Hippocampal formation (tissue), 2 donors: ENCODE data around the gene SMIM5.
"Not testable (repeated sequence)": the region's sequence is repeated elsewhere in the genome, so short reads cannot be mapped to it uniquely, and the experiment has no call there.

Experiments used
- DNase-seq, 2 donors: peaks; one replicate each; lab custom pipeline; 2025; lab: John Stamatoyannopoulos, UW

SMIM5 gene

GRCh38 chr17:75625813-75626486, 7.3 kb upstream of the SMIM5 start:
- DNase-seq, result no peak

DNA sequence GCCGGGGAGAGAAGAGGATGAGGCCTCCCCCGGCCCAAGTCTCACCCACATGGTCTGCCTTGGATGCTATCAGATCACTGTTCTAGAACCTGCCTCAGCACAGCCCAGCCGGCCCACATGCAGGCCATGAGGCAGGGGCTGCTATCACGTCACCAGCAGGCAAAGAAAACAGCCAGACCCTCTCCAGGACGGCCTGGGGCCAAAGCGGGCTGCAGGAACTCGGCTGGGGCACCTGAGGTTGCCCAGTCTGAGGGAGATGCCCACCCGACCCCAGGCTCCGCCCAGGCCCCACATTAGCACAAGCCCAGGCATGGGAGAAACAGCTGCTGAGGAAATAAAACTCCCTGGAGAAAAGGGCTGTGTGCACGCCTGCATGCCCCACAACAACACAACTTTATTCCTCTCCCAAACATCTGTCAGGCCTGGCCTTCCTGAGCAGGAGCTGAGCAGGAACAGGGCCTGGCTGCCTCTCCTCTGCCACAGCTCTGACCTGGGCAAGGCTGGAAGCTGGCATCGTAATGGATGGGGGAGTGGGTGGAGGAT, 6.7 kb upstream of the SMIM5 start:
- no peak for DNase-seq

DNA sequence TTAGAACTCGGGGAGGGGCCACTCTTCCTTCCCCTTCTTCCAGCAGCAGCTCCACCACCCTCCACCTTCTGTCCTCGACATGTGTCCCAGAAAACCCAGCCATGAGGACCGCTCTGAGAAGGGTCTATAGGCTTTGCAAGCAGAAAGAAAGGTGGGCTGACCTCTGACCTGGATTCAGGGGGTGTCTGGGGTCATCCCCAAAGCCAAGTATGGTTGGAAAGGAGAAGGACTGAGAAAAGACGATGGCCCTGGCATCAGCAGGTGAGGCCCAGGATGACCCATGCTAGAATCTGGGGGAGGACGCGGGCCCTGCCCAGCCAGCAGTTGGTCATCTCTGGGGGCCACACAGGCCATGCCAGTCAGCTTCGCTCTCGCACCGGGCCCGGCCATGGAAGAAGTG, 6.1 kb upstream of the SMIM5 start:
- DNase-seq, result no peak

GRCh38 chr17:75628425-75628824, 4.8 kb upstream of the SMIM5 start:
- no peak for DNase-seq

DNA sequence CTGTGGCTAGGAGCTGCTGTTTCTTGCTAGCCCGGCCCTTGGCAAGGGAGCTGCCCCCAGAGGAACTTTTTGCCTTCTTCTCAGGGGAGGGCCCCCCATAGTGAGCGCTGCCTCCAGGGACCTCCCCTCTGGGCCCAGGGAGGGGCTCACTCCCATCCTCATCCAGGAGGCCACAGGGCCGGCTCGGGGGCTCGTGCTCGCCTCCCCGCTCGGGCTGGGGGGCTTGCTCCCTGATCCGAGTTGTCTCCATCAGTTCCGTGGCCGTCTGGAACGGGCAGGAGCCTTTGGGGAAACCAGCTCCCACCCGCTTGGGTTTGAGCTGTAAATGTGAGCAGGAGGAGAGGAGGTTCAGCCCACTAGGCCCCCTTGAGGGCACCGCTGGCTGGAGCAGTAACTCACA, 4.1 kb upstream of the SMIM5 start:
- DNase-seq, result no peak

DNA sequence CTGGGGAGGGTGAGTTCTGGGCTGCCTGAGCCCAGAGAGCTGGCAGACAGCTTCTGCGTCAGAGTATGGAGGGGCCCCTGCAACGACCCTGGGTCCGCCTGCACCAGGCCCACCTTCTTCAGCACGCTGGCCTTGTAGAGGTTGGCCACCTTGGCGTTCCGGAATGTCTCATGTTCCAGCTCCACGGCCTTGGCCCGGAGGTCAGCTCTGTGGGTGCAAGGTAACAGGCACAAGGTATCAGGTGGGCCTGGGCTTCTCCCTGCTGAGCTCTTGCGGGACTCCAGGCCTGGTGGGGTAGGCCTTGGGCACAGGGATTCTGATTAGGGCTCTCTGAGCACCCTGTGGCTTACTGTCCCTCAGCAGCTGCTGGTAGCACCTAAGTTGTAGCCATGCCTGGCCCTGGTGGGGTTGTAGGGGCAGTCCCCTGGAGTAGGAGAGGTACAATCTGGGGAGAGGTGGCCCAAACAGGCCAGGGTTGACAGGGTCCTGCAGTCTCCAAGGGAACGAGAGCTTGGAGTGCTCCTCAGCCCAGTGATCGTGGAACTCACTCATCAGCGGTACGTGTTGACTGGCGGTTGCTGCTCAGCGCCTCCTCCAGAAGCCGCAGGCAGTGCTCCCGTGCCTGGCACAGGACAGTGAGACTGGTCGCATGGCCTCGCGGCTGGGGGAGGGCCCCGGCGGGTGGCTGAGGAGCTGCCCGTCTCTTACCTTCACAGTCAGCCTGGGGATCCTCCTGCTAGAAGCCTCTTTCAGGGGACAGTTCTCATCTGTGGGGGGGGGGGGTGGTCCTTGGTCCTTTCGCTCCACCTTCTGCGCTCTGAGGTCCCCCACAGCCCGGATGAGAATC, 2.9 kb upstream of the SMIM5 start:
- DNase-seq, result no peak

- DNase-seq, result no peak
These were observed 1.9 kb upstream of the SMIM5 start for GRCh38 chr17:75631353-75631752.

GRCh38 chr17:75632428-75632827, 806 bp upstream of the SMIM5 start:
- no peak for DNase-seq

DNA sequence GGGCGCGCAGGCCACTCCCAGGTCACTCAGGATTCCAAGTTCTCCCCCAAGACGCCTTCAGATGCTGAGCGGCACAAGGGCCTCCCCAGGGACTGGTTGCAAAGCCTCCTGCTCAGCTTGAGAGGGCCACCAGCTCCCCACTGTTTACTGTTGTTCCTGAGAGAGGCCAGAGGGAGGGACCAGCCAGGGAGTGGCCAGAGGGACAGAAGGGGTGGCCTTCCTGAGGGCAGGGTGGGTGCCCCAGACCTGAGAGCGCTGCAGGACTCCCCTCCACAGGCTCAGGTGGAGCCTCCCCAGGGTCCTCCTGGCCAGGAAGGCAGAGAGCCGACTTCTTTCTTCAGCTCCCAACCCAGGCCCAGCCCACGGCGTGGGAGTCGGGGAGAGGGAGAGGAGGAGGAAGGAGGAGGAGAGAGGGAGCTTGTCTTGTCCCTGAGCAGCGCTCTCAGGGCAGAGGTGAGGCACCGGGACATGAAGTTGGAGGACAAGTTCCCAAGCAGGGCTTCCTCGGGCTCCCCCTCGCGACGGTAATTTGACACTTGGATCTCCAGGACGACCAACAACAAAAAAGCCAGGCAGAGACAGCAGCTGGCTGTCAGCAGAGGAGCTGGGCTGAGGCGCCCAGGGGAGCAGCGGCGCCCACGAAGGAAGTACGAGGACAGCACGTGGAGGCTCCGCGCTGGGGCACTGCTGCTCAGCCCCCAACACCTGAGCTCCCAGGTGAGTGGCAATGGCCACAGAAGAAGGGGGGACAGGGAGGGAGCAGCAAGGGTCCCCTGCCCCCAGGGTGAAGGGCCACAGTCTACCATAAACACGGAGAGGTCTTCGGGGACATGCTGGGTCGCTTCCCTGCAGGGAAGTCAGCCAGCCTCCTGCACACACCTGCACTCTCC, 497 bp downstream of the SMIM5 start:
- DNase-seq, result peak; percentile 67 to 78

DNA sequence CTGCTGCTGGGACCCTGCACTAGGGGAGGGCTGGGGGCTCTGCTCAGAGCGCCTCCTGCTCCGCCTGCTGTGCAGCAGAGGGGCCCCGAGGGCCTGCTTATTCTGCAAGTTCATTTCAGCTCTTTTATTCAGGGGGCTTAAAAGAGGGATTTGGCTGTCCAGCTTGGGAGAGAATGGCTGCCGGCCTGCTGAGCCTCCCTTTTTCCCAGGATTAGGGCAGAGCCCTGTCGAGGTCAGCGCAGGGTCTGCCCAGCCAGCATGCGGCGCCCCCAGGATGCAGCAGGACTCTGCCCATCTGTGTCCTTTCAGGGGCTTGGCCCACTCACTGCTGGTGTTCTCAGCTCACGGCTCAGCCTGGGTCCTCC, 1.1 kb downstream of the SMIM5 start:
- DNase-seq, result no peak

DNA sequence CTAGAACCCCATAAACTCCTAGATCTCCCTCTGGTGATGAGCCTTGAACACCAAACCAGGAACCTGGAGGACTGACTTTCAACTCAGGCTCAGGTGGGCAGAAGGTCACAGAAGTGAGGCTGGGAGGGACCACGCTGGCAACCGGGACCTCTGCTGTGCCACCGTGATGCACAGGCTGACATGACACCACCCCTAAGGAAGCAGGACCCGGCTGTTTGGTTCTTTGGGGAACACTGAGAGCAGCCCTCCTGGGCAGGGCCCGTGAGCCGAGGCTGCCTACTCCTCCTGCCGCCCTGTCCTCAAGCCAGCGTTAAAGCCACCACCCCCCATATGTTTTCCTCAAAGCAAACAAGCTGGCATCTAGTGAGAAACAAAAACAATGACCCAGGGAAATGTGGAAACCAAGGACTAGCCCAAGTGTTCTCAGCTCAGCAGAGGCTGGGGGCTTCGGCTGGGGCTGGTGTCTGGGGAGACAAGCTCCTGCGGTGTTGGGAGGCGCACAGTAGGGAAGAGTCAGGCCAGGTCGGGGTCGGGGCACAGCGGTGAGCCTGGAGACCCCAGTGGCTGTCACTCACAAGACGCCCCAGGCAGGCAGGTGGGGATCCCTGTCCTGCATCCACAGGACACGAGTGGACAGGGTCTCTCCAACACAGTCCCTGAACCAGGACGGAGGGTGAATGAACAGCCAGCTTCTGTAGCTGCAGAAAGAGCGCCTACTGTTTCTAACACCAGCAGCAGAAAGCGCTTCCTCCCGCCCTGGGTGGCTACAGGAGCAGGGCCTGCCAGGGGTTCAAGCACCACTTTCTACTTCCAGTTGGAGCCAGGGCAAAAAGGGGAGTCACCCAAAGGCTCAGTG, 1.7 kb downstream of the SMIM5 start:
- DNase-seq, result no peak

GRCh38 chr17:75635610-75636202, 2.5 kb downstream of the SMIM5 start:
- DNase-seq, result peak; percentile 35 to 42

DNA sequence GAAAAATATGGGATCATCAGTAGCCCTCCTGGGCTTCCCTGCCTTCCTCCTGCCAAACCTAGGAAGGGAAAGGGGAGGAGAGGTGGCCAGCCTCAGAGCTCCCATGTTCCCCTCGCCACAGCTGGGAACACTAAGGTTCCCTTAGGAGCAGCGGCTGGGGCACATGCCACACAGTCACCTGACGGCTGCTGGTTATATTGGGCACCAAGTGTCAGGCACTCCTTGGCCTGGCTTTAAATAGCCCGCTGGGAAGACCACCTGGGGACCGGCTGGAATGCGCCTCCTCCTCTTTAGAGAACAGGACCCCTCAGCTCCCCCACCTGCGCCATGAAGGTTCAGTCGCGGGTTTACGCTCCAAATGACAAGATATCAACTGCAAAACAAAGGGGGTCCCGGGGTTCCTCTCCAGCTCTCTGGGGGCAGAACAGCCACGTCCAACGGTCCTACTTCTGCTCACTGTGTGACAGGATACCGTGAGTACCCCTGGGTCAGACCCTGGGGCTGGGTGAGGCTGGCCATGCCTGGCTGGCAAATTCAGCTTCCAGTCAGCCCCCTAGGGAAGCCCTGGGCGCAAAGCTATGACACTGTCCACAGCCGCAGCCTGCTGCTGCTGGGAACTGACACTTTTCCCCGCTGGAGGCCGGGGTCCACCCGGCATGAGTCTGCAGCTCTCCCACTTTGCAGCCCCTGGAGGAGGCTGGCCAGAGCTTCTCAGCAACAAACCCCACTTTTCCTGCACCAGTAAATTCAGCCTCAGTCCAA, 3.3 kb downstream of the SMIM5 start:
- DNase-seq, result no peak

- DNase-seq, result peak in 1 of 2 donors; percentile 23
These were observed 3.9 kb downstream of the SMIM5 start for GRCh38 chr17:75637143-75637538.

- no peak for DNase-seq
These were observed 4.3 kb downstream of the SMIM5 start for GRCh38 chr17:75637551-75637950.

GRCh38 chr17:75638039-75638438, 4.8 kb downstream of the SMIM5 start:
- not testable (repeated sequence) for DNase-seq

DNA sequence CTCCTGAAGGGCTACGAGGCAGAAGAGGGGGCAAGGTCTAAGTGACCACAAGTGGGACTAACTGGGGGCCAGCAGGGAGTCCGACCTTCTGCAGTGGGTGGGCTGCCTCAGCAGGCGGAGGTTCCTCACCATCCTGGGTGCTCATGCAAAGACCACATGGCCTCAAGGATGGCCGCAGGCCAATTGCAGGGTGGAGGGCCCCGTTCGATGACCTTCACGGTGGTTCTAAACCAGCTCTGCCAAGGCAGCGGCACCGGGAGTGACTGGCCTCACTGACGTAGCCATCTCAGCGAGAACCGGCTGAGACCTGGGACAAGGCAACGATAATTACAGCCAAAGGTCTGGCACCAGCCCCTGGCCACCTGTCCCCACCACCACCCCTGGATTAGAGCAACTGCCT, 5.7 kb downstream of the SMIM5 start:
- DNase-seq, result no peak

GRCh38 chr17:75639327-75639726, 6.1 kb downstream of the SMIM5 start:
- no peak for DNase-seq

- DNase-seq, result no peak
These were observed 6.7 kb downstream of the SMIM5 start for GRCh38 chr17:75639771-75640555.
